HCT116 (cell line): ENCODE results near the gene REXO4. TPM values are rescaled to one million over a fixed set of nuclear protein-coding genes. Genes with fewer than 3 reads are reported as not detected.

Source experiments
- ATAC-seq: fragments of 200-7000 bp; cut with Tn5 transposase; 2 replicates; pipeline ENCODE4 v1.9.1; 2020; ENCODE audit warnings: mild to moderate bottlenecking, moderate library complexity
- BruUV-seq: library from RNA; stranded (reverse); fragments of 400-500 nt; replicated peaks from 2 replicates; lab custom pipeline; 2021; lab: Mats Ljungman, UMichigan
- CTCF ChIA-PET: fragments of 300-600 bp; sonication (Branson Sonifier 250); formaldehyde crosslinking; loops from one replicate; lab custom pipeline; 2021; ENCODE audit warnings: antibody characterized with exemption; lab: Charles Lee
- POLR2A ChIA-PET: fragments of 300-600, 350-600 bp; sonication (Branson Sonifier 250); formaldehyde crosslinking; loops from one replicate; lab custom pipeline; 2021; ENCODE audit warnings: antibody characterized with exemption; lab: Charles Lee
- RAD21 ChIA-PET, 2 experiments: fragments of 300-600 bp; sonication (Branson Sonifier 250); formaldehyde crosslinking; loops; one replicate each; lab custom pipeline; 2023; ENCODE audit warnings: low total read pairs in 2 of 2; ENCODE audit not compliant: uncharacterized antibody in 2 of 2, unreplicated experiment in 2 of 2, low non-redundant PET in 1 of 2; lab: Charles Lee
- DNase-seq: peaks from one replicate; pipeline ENCODE4 v3.0.0-alpha.2; 2010; ENCODE audit warnings: low read depth, low spot score
- H2AFZ ChIP-seq: fragments of 200-600 bp; shearing (Covaris generic), sonication (generic); 2 replicates; pipeline ENCODE4 v1.6.1; 2017; ENCODE audit warnings: low read depth, mixed run types, mixed read lengths, antibody characterized with exemption, low read length; ENCODE audit not compliant: poor library complexity, severe bottlenecking
- H3K27ac ChIP-seq: 2 replicates; pipeline ENCODE4 v1.5.1; 2012; ENCODE audit warnings: low read depth, low read length
- H3K27me3 ChIP-seq: fragments of 200-600 bp; sonication (generic); 2 replicates; pipeline ENCODE4 v1.6.1; 2016; ENCODE audit warnings: mixed run types, low read length, mixed read lengths; ENCODE audit not compliant: insufficient read depth
- H3K36me3 ChIP-seq, 2 experiments: fragments of 200-500 bp in 1 of 2; fragments of 200-600 bp in 1 of 2; sonication (Bioruptor generic) in 1 of 2; sonication (generic) in 1 of 2; 2 replicates each; pipeline versions ENCODE4 v1.5.1 to v1.6.1; 2014 to 2016; ENCODE audit warnings: low read length in 2 of 2, inconsistent platforms in 1 of 2, mixed read lengths in 1 of 2, mixed run types in 1 of 2; ENCODE audit not compliant: insufficient read depth in 2 of 2, control insufficient read depth in 1 of 2
- H3K4me1 ChIP-seq, 2 experiments: fragments of 200-600 bp in 1 of 2; sonication (generic) in 1 of 2; 2 replicates each; pipeline versions ENCODE4 v1.5.1 to v1.6.1; 2012 to 2017; ENCODE audit warnings: low read length in 2 of 2, inconsistent platforms in 1 of 2, mild to moderate bottlenecking in 1 of 2, mixed read lengths in 1 of 2, mixed run types in 1 of 2, moderate library complexity in 1 of 2; ENCODE audit not compliant: insufficient read depth in 2 of 2, control insufficient read depth in 1 of 2
- H3K4me2 ChIP-seq: fragments of 200-600 bp; sonication (generic); 2 replicates; pipeline ENCODE4 v1.6.1; 2017; ENCODE audit warnings: mixed run types, low read length, mixed read lengths
- H3K4me3 ChIP-seq, 2 experiments: fragments of 200-600 bp in 1 of 2; sonication (generic) in 1 of 2; replicated peaks in 1 of 2; 2 replicates each; pipeline ENCODE4 v1.5.1; 2011 to 2016; ENCODE audit warnings: low read length in 2 of 2, control low read depth in 1 of 2, low read depth in 1 of 2, mild to moderate bottlenecking in 1 of 2, mixed read lengths in 1 of 2, mixed run types in 1 of 2
- H3K79me2 ChIP-seq: fragments of 200-600 bp; sonication (generic); 2 replicates; pipeline ENCODE4 v1.6.1; 2017; ENCODE audit warnings: mild to moderate bottlenecking, mixed run types, low read length, moderate library complexity, mixed read lengths; ENCODE audit not compliant: insufficient read depth
- H3K9ac ChIP-seq: fragments of 200-600 bp; sonication (generic); 2 replicates; pipeline ENCODE4 v1.6.1; 2016; ENCODE audit warnings: low read length, mixed read lengths
- H3K9me2 ChIP-seq: fragments of 200-600 bp; sonication (generic), shearing (Covaris generic); 2 replicates; pipeline ENCODE4 v1.6.1; 2017; ENCODE audit warnings: mixed run types, mild to moderate bottlenecking, moderate library complexity; ENCODE audit not compliant: insufficient read depth
- H3K9me3 ChIP-seq, 2 experiments: fragments of 200-500 bp in 1 of 2; fragments of 200-600 bp in 1 of 2; sonication (Bioruptor generic) in 1 of 2; sonication (generic) in 1 of 2; 2 replicates each; pipeline ENCODE4 v1.6.1; 2014 to 2017; ENCODE audit warnings: low read length in 2 of 2, mixed read lengths in 2 of 2, inconsistent platforms in 1 of 2, low read depth in 1 of 2, mild to moderate bottlenecking in 1 of 2, mixed run types in 1 of 2, moderate library complexity in 1 of 2; ENCODE audit not compliant: control insufficient read depth in 1 of 2, insufficient read depth in 1 of 2
- H4K20me1 ChIP-seq: fragments of 200-600 bp; sonication (generic), shearing (Covaris generic); 2 replicates; pipeline ENCODE4 v1.6.1; 2017; ENCODE audit warnings: mixed run types, mild to moderate bottlenecking, moderate library complexity; ENCODE audit not compliant: insufficient read depth
- CEBPB ChIP-seq: IDR thresholded peaks from 2 replicates; pipeline ENCODE4 v1.6.1; 2012; ENCODE audit warnings: low read depth
- EGR1 ChIP-seq: IDR thresholded peaks from 2 replicates; pipeline ENCODE4 v1.6.1; 2012; ENCODE audit warnings: low read depth
- ELF1 ChIP-seq: IDR thresholded peaks from 2 replicates; pipeline ENCODE4 v1.6.1; 2012; ENCODE audit warnings: low read depth, borderline replicate concordance
- EZH2 ChIP-seq: fragments of 200-600 bp; sonication (generic); IDR thresholded peaks from 2 replicates; pipeline ENCODE4 v1.6.1; 2017; ENCODE audit warnings: antibody characterized with exemption, mixed run types
- FOSL1 ChIP-seq: IDR thresholded peaks from 2 replicates; pipeline ENCODE4 v1.6.1; 2012; ENCODE audit warnings: low read depth
- POLR2A ChIP-seq: IDR thresholded peaks from 2 replicates; pipeline ENCODE4 v1.7.0; 2011; ENCODE audit warnings: borderline replicate concordance; ENCODE audit not compliant: insufficient read depth, insufficient read length; ENCODE audit errors: extremely low read depth
- POLR2AphosphoS5 ChIP-seq: IDR thresholded peaks from 2 replicates; pipeline ENCODE4 v1.6.1; 2011; ENCODE audit warnings: mild to moderate bottlenecking, low read depth, low read length, moderate library complexity
- TCF7L2 ChIP-seq: IDR thresholded peaks from 2 replicates; pipeline ENCODE4 v1.7.0; 2011; ENCODE audit warnings: borderline replicate concordance, inconsistent platforms; ENCODE audit not compliant: insufficient read depth, insufficient read length; ENCODE audit errors: extremely low read depth
- intact Hi-C: fragments of 100-400 bp; cut with micrococcal nuclease; formaldehyde crosslinking; loops from 2 replicates; pipeline ENCODE4 v1.10.0; 2022
- total RNA-seq: library from RNA; stranded (reverse); gene quantifications from one replicate; pipeline ENCODE4 v1.2.1, GENCODE V29; 2021; ENCODE audit not compliant: unreplicated experiment
- TF ChIP-seq, protein P1 (sequence below): IDR thresholded peaks from 2 replicates; pipeline ENCODE4 v1.6.1; 2012; ENCODE audit warnings: low read depth
- TF ChIP-seq, protein P2 (sequence below), 3 experiments: fragments of 200-600 bp in 1 of 3; sonication (generic) in 1 of 3; IDR thresholded peaks in 2 of 3; conservative IDR thresholded peaks in 1 of 3; 2 replicates each; pipeline ENCODE4 v1.5.1; 2012 to 2017; ENCODE audit warnings: low read depth in 2 of 3, low read length in 2 of 3, antibody characterized with exemption in 1 of 3, borderline replicate concordance in 1 of 3, control low read depth in 1 of 3, mild to moderate bottlenecking in 1 of 3, mixed read lengths in 1 of 3, mixed run types in 1 of 3, moderate library complexity in 1 of 3; ENCODE audit not compliant: insufficient read depth in 1 of 3

The REXO4 gene
- total RNA-seq, 1 experiment from 2014 or later = 24.6 TPM

DNA sequence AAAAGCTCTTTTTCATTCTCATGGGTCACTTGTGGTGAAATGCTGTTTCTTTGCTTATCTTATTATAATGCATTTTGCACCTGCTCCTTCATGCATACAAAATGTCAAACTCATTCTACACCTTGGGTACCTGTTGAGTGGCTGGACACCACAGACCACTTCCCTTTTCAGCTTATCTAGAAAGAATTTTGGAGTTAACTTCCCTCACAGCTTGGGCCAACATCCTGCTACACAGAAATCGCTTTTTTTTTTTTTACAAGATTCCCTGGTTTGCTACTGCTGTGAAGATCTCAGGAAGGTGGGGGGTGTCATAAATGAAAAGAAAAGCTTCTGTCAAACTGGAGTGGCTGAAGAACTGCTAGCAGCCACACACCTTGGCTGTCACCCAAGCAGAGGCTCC, 2.6 kb downstream of the REXO4 start:
- H3K9me3 ChIP-seq = no peaks in the 10 kb centered on the region
- intact Hi-C loops = loop anchor here (5.0 kb wide), 1 partner anchor 47 kb away; no protein-coding TSS in a partner anchor
- RAD21 ChIA-PET = no interaction called here

GRCh38 chr9:133408042-133408441, 9.8 kb downstream of the REXO4 start:
- RAD21 ChIA-PET = no interaction called here
- H3K9me3 ChIP-seq = no peaks in the 10 kb centered on the region
- no peak overlapping the region for H3K27ac ChIP-seq
- intact Hi-C loops = no loop called here
- H3K4me1 ChIP-seq = peaks cover 0 to 5% of the 10 kb centered on the region in 2 experiments; a peak in 1 of 4 replicates
- no peak overlapping the region for H3K9ac ChIP-seq
- DNase-seq (no peak), ATAC-seq (no peak)
- BruUV-seq = no TSS peak
- POLR2A ChIA-PET = no interaction called here
- peaks cover 16% of the 10 kb centered on the region for H3K79me2 ChIP-seq
- no peak overlapping the region for H2AFZ ChIP-seq
- CTCF ChIA-PET = interaction anchor here (1.1 kb wide), 1 partner anchor 10 kb away, joined by 3 read pairs; no protein-coding TSS in a partner anchor
- H3K9me2 ChIP-seq = no peaks in the 10 kb centered on the region
- H3K27me3 ChIP-seq = no peaks in the 10 kb centered on the region
- no peak overlapping the region for H3K4me3 ChIP-seq
- no peaks in the 10 kb centered on the region for H4K20me1 ChIP-seq
- no peak overlapping the region for H3K4me2 ChIP-seq
- H3K36me3 ChIP-seq = peaks cover 31 to 44% of the 10 kb centered on the region in 2 experiments; a peak in 3 of 4 replicates
- TF ChIP-seq POLR2AphosphoS5 (no peak), EZH2 (no peak), FOSL1 (no peak), CEBPB (no peak), POLR2A (no peak), EGR1 (no peak)
- TF ChIP-seq, protein P1, sequence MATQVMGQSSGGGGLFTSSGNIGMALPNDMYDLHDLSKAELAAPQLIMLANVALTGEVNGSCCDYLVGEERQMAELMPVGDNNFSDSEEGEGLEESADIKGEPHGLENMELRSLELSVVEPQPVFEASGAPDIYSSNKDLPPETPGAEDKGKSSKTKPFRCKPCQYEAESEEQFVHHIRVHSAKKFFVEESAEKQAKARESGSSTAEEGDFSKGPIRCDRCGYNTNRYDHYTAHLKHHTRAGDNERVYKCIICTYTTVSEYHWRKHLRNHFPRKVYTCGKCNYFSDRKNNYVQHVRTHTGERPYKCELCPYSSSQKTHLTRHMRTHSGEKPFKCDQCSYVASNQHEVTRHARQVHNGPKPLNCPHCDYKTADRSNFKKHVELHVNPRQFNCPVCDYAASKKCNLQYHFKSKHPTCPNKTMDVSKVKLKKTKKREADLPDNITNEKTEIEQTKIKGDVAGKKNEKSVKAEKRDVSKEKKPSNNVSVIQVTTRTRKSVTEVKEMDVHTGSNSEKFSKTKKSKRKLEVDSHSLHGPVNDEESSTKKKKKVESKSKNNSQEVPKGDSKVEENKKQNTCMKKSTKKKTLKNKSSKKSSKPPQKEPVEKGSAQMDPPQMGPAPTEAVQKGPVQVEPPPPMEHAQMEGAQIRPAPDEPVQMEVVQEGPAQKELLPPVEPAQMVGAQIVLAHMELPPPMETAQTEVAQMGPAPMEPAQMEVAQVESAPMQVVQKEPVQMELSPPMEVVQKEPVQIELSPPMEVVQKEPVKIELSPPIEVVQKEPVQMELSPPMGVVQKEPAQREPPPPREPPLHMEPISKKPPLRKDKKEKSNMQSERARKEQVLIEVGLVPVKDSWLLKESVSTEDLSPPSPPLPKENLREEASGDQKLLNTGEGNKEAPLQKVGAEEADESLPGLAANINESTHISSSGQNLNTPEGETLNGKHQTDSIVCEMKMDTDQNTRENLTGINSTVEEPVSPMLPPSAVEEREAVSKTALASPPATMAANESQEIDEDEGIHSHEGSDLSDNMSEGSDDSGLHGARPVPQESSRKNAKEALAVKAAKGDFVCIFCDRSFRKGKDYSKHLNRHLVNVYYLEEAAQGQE = no peak
- TF ChIP-seq, protein P2, sequence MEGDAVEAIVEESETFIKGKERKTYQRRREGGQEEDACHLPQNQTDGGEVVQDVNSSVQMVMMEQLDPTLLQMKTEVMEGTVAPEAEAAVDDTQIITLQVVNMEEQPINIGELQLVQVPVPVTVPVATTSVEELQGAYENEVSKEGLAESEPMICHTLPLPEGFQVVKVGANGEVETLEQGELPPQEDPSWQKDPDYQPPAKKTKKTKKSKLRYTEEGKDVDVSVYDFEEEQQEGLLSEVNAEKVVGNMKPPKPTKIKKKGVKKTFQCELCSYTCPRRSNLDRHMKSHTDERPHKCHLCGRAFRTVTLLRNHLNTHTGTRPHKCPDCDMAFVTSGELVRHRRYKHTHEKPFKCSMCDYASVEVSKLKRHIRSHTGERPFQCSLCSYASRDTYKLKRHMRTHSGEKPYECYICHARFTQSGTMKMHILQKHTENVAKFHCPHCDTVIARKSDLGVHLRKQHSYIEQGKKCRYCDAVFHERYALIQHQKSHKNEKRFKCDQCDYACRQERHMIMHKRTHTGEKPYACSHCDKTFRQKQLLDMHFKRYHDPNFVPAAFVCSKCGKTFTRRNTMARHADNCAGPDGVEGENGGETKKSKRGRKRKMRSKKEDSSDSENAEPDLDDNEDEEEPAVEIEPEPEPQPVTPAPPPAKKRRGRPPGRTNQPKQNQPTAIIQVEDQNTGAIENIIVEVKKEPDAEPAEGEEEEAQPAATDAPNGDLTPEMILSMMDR (IDR thresholded peaks at IDR 0.05 in 2 of 3, conservative IDR thresholded peaks at IDR 0.05 in 1 of 3; ENCODE audit: borderline replicate concordance in 1 of 3, insufficient read depth in 1 of 3, low read depth in 2 of 3, low read length in 2 of 3) = no peak

More for the DNA sequence above, 2.6 kb downstream of the REXO4 start:
- ATAC-seq (no peak), DNase-seq (no peak)
- H3K4me2 ChIP-seq = no peak overlapping the region
- H3K36me3 ChIP-seq = peaks cover 22 to 50% of the 10 kb centered on the region in 2 experiments; a peak in 2 of 4 replicates
- H3K4me3 ChIP-seq = no peak overlapping the region
- H3K27me3 ChIP-seq = no peaks in the 10 kb centered on the region
- CTCF ChIA-PET = no interaction called here
- no peak overlapping the region for H2AFZ ChIP-seq
- H4K20me1 ChIP-seq = no peaks in the 10 kb centered on the region
- TF ChIP-seq, protein P2 (IDR thresholded peaks at IDR 0.05 in 2 of 3, conservative IDR thresholded peaks at IDR 0.05 in 1 of 3; ENCODE audit: borderline replicate concordance in 1 of 3, insufficient read depth in 1 of 3, low read depth in 2 of 3, low read length in 2 of 3) = no peak
- TF ChIP-seq TCF7L2 (no peak), EGR1 (no peak), ELF1 (no peak)
- no peak overlapping the region for H3K9ac ChIP-seq
- POLR2A ChIA-PET = no interaction called here
- no TSS peak for BruUV-seq
- peaks cover 7 to 21% of the 10 kb centered on the region in 2 experiments; a peak in 3 of 4 replicates for H3K4me1 ChIP-seq
- no peak overlapping the region for H3K27ac ChIP-seq
- no peaks in the 10 kb centered on the region for H3K9me2 ChIP-seq
- H3K79me2 ChIP-seq = peaks cover 63% of the 10 kb centered on the region
